T follicular helper cell (primary cell): Measurements from ENCODE around the gene GNAL.
"Not testable (repeated sequence)": the region's sequence is repeated elsewhere in the genome, so short reads cannot be mapped to it uniquely, and the experiment has no call there.

Source experiments
- DNase-seq: peaks from one replicate; pipeline ENCODE4 v3.0.0-alpha.2; 2020; ENCODE audit warnings: low read depth
- total RNA-seq, 2 experiments: gene quantifications; one replicate each; lab custom pipeline; 2026; lab: John Stamatoyannopoulos, UW

Gene GNAL
- total RNA-seq: 0.09 to 0.48 reads per million in 2 experiments

DNA sequence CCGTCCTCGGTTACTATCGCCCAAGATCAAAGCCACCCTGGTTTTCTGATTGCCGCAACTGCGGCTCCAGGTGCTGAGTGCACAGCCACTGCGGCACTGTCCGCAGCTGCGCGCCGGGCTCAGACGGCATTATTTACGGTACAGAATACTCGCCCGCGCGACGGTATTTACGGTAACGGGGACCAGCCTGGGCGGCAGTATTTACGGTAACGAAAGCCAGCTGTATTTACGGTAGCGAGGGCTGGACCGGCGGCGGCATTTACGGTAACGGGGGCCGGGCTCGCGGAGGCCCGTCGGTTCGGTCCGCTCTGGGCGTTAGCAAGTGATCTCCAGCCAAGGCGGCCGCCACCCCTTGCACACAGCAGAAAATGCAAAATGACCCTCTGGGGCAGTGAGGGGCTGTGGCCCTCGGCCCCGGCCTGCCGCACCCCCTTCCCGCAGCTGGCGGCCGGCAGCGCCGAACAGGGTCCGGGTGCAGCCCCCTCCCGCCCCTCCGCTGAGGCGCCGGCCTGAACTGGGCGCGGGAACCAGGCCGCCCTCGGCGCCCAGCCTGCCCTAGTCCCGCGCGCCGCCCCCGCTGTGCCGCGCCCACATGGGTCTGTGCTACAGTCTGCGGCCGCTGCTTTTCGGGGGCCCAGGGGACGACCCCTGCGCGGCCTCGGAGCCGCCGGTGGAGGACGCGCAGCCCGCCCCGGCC, at the start of gene GNAL:
TSS of gene GNAL (plus strand) at position 293 of the 697 bp plus-strand sequence. CDS start at position 593, 300 bp downstream.
- DNase-seq: peak; percentile 14

DNA sequence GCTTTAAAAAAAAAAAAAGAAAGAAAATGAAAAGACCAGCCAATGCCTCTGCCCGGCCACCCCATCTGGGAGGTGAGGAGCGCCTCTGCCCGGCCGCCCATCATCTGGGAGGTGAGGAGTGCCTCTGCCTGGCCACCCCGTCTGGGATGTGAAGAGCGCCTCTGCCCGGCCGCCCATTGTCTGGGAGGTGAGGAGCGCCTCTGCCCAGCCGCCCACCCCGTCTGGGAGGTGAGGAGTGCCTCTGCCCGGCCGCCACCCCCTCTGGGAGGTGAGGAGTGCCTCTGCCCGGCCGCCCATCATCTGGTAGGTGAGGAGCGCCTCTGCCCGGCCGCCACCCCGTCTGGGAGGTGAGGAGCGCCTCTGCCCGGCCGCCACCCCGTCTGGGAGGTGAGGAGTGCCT, 41.8 kb upstream of the GNAL start:
- DNase-seq: not testable (repeated sequence)

DNA sequence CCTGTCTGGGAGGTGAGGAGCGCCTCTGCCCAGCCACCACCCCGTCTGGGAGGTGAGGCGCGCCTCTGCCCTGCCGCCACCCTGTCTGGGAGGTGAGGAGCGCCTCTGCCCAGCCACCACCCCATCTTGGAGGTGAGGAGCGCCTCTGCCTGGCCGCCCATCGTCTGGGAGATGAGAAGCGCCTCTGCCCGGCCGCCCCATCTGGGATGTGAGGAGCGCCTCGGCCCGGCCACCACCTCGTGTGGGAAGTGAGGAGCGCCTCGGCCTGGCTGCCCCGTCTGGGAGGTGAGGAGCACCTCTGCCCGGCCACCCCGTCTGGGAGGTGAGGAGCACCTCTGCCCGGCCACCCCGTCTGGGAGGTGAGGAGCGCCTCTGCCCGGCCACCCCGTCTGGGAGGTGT, 41.3 kb upstream of the GNAL start:
- not testable (repeated sequence) for DNase-seq

DNA sequence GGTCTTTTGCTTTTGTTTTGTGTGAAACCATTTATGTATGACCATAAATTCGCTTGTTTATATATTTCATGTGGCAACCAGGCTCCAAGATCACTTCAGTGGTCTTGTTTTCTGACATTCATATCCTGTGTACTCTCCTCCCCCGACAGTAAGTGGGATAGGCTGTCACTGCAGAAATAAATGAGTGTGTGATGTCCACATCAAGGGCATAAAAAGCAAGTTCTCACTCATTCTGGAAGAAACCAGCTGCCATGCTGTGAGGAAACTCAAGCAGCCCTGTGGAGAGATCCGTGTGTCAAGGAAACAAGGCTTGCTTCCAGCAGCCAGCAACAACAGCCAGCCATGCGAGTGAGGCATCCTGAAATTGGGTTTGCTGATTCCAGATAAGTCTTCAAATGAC, 39.2 kb upstream of the GNAL start:
- no peak for DNase-seq

DNA sequence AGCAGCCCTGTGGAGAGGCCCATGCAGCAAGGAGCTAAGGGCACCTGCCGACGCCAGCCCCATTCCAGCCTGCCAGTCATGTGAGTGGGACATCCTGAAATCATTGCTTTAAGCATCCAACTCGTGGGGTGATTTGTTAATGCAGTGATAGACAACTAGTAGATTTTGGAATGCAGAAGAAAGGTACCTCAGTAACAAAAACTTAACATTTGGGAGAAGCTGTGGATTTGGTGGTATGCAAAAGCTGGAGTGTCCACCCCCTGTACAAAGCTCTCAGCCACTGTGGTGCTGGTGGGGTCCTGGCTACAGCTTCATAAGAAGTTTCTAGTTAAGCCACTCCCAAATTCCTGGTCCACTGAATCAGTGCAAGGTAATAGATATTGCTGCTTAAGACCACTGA, 37.2 kb upstream of the GNAL start:
- no peak for DNase-seq

DNA sequence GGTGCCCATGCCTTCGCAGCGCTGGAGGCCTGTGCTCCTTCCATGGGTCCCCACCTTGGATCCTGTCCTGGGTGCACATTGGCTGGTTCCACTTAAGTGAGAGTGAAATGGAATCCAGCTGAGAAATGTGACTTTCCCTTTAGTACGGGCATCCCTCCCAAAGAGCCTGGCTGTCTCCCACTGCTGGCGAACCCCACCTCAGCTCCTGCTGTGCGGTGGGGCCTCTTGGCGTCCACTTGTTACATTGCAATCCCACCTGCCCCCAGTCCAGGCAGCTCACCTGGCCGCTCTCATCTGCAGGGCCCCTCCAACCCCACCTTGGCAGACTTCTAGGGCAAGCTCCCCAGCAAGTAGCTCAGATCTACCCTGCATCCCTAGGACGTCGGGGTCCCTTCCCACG, 35.5 kb upstream of the GNAL start:
- no peak for DNase-seq

DNA sequence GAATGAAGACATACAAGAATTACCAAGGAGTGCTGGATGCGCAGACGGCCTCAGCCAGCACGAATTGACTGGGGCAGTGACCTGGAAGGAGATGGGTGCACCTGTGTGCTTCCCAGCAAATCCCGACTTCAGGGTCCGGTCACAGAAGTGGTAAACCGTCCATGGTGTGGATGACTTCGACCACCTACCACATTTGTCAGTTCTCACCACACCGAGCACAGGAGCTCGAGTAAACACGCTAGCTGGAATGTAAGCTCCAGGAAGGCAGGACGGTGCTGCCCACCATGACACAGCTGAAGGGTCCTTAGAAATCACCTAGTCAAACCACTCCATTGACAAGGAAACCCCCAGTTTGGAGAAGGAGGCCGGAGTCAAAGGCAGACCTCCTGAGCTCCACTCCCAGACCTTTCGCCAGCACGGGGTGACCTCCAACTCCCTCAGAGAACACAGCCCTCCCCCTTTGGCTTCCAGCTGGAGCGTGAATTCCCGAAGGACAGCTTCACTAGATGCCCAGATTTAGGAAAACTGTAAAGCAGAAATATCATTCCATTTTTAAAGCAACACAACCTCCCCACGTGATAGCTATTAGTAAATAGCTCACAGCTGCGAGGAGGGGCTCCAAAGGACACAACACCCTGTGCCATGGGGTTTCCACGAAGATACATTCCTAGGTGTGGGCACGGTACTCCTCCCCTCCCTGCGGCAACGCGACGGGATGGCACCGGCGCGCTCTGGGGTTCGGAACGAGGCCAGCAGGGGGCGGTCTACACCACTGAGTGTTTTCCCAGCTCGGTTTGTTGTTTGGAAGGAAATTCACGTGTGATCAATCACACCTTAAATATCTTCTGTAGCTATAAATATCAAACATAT, 34.1 kb upstream of the GNAL start:
- peak; percentile 9 for DNase-seq

DNA sequence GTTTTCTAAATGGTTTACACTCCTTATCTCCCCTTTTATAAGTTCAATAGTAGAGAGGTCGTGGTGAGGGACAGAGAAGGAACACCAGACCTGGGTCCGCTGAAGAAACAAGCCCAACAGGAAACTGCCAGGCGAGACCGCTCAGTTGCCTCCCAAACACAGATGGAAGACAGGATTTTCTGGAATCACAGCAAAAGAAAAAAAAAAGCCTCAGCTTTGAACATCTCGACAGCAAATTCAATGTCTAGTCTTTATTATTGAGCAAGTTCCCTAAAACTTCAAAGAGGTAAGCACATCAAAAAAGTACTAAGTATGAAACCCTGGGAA, 33.5 kb upstream of the GNAL start:
- no peak for DNase-seq

DNA sequence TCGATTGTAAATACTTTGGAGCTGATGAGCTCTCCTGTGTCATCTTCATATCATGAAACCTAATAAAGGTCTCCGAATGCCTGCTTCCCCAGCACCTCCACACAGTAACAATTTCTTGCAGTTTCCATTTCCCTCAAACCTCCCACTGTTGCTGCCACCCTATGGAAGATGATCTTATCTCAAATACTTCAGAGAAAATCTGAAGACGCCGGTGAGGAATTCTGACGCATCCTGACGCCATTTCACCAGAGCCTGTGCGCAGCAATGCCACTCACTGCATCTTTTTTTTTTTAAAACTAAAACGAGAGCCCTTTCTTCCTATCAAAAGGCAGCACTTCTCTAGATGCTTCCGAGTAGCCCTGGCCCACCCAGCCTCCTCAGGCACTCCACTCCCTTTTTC, 31.9 kb upstream of the GNAL start:
- no peak for DNase-seq

DNA sequence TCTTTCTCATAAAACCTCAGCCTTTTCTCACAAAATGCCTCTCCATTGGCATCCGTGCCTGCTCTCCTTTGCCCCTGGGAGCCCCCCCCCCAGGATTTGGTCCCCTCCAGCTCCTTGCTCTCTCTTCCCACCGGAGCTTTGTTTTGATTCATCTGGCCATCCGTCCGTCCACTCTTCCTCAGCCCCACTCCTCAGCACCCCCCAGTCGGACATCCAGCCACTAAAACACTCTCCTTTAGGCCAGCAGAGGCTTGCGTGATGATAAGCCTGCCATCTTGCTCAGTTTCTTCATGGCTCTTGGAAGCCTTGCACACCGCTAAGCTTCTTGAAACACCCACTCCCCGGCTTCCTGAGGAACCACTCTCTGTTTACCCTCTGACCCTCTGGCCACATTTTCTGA, 31.5 kb upstream of the GNAL start:
- no peak for DNase-seq

DNA sequence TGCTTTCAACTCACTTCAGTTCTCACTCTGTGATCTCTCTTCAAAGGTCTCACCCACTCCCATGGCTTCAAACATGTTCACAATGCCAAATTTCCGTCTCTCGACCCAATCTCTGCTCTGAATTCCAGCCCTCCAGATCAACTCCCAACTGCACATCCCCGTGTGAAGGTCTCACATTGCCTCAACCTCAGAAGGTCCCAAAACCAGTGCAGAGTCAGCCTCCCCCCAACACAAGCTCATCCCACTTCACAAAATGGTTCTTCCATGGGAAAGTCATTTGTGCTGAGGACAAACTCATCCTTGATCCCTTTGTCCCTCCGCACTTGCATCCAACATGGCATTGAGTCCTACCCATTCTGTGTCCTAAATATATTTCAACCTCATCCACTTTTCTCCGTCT, 31.0 kb upstream of the GNAL start:
- no peak for DNase-seq

DNA sequence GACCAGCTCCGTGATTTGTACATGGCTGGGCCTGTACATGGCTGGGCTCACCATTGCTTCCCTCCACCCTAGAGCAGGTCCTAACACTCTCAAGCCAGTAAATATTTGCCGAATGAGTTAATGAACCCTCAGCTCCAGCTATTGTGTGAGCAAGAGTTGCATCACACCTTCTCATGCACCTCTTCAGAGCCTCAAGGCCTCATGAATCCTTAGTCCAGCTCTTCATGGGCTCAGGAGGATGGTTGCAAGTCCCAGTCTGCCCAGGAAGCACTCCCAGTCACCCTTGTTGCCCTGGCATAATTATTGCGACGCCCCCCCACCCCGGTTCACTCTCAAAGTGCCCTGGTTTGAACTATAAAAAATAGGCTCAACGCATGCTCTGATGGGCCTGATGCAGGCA, 30.1 kb upstream of the GNAL start:
- no peak for DNase-seq

DNA sequence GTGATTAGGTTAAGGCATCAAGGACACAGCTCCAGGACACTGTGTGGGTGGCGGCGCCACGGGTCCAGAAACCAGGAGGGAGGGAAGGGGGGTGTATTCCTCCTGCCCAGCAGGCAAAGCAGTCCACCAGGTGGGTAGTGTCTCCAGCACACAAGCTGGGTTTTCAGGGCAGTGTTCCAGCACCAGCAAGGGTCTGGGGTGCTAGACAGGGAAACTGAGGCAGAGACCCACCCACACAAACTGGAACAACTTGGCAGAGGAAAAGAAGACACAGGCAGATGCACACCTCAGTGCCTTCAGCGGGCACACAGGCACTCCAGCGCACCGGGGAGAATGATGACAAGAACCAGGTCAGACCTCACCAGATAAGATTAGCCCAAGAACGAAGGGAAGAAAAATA, 28.4 kb upstream of the GNAL start:
- DNase-seq: no peak

DNA sequence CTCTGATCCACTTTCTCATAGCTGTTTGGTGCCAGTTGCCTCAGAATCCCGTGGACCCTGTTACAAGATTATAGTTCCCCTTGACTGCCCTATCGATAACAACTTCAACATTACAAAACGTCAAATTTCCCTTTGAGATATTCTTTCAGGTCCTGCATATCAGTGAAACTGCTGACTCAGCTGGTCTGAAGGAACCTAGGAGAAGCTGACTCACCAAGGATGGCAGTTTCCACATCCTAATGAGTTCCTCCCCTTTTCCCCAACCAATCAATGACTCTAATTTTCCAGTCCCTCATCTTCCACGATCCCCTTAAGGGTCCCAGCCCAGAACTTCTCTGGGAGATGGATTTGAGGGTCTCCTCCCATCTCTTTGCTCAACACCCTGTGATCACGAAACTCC, 27.6 kb upstream of the GNAL start:
- DNase-seq: no peak

DNA sequence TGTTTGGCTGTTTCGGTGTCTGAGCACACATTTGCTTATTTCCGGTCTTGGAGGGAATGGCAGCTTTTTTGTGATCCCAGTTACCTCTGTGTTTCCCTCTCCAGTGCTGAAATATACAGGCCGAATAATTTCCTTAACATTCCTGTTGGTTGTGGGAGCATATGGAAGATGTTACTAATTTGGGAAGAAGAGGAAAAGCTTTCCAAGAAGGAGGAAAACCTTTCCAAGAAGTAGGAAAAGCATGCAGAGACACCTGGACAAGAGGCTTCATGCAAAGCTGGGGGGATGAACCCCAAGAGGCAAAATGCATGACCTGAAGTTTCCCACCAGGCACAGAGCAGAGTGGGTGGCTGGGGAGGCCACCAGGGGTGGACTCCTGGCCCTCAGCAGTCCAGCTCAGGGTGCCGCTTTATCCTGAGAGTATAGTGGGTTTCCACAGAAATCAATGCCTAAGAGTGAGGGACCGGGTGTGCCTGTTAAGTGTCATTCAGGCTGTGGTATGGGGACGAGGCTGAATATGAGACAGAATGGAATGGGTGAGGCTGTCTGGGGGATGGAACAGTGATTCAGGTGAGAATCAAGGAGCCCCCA, 25.5 kb upstream of the GNAL start:
- no peak for DNase-seq

DNA sequence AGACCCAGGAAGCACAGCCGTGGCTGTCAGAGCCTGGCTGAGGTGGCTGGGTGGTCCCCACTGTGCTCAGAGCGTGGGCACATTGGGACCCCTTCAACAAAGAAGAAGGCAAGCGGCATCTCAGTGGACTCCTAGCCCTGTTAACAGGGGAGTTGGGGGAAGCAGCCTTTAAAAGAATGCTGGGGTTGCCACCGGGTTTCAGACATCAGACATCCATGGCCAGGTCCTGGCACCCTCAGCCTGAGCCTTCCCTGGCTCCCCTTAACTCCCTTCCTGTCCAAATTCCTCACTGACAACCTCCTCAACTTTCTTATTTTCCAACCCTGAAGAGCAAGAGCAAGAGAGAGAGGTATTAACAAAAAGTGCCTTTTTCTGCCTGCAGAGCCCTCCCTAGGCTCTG, 24.8 kb upstream of the GNAL start:
- no peak for DNase-seq

DNA sequence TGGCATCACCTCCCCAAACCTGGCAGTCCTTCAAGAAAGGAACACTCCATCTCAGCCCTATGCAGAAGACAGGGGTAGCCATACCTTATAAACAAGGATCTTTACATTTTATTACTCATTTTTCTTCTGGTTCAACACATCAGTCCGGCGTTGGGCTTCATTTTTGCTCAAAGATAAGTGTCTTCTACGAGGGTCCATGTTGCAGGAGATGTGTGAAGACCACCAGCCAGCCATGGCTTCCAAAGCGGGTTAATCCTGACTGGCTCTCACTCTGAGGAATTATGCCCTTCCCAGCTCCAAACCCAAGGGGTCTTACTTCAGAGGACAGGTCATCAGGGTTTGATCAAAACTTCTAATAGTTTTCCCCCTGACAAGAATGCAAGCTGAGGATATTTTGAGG, 23.9 kb upstream of the GNAL start:
- no peak for DNase-seq

DNA sequence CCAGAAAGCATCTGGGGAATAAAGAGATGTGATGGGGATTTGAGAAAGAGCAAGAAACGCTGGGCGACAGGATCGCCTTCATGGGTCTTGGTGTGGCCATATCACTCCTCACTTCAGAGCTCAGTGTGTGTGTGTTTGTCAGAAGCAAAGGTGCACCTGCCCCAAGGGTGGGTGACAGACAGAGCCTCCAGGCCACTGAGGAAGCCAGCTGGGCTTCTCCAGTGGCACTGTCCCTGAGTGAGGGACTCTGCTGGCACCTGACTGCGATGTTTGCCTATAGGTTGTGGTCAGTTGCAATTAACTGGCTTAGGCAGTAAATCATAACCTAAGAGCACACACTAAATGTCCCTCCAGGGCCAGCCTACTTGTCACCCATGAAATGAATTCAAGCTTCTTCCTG, 23.5 kb upstream of the GNAL start:
- no peak for DNase-seq

DNA sequence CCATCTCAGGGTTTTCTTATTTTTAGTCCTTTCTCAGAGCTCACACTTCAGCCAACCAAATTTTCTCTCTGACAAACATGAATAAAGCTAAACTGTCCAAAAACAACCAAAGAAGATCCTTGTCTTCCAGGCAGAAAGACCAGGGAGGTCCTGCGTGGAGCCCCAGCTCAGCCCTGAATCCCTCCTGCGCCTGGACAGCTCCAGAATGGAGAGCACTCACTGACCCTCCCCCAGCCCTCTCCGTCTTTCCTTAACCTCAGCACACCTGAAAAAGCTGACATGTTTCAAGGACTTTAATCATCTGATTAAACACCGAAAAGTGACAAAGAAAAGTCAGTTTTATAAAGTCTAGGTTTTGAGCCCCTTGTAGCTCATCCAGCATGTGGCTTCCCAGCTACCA, 22.9 kb upstream of the GNAL start:
- no peak for DNase-seq

DNA sequence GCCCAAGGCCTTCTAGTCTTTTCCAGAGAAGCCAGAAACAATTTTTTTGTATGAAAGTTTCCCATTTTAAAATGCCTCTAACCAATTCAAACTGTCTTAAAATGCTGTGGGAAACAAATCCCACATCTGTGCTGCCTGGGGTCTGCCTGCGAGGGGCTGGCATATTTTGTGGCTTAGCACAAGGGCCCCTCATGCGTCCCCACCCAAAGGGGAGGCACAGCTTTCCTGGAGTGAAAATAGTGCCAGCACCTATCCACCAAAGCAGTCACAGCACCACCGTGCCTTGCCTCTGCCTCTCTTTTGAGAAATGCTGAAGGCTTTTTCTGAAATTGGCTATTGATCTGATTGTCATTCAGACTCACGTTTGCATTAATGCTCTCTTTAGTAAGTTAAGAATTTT, 22.2 kb upstream of the GNAL start:
- DNase-seq: no peak

DNA sequence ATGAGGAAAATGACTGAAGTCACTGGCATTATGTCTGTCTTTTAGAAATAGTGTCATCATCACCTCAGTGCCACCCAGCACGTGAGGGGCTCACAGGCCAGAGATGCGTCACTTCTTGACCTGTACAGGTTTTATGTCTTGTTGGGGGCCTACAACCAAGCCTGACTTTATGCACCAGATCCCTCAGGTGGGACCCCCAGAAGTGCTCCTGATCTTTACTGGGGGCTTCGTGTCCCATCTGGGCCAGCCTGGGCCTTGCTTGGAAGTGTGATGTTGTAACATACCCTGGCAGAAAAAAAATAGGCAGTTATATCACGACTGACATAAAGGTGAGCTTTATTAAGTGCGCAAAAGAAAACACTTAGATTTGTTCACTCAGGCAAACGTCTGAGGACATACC, 21.5 kb upstream of the GNAL start:
- DNase-seq: no peak

DNA sequence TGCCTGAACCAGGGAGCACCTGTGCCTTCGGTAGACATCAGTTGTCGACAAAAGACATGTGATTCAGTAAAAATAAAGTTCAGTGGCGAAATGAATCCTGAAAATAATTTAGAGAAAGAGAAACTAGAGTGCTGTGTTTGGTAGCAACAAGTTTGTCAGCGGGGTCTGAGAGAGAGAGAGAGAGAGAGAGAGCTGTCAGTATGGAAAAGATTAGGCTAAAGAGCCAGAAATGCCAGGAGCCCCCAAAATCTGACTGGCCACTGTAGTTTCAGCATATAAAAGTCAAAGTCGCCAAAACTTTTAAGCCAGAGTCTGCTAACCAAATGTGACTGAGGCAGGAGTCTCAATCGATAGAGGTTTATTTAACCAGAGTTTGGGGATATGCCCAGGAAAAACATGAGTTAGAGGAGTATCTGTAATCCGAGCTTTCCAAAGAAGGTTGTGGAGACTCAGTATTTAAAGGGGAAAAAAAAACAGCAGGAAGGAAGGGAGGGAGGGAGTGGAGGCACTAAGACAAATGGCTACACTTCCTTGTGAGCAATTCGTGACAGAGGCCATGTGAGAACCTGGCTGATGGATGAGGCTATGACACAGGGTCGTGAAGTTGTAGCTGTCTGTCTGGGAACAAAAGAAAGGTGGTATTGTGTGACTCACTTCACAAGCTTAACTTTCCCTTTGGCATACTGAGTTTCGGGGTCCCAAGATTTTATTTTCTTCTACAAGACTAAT, 20.5 kb upstream of the GNAL start:
- no peak for DNase-seq
